Adrenal gland (tissue), 5 donors: ENCODE measurements around the gene PERCC1.

ENCODE experiments used
- CTCF ChIP-seq, 6 experiments: fragments of 450-650 bp in 4 of 6; fragments of 200-600 bp in 2 of 6; sonication (generic) in 1 of 6; IDR thresholded peaks; 1 replicate in 5 of 6; 2 replicates in 1 of 6; pipeline versions ENCODE4 v1.5.1 to v1.8.0; 2016 to 2021; ENCODE audit warnings: antibody characterized with exemption in 6 of 6, mild to moderate bottlenecking in 2 of 6, moderate library complexity in 1 of 6
- POLR2A ChIP-seq, 2 donors: fragments of 450-650 bp; IDR thresholded peaks; one replicate each; pipeline ENCODE4 v1.6.1; 2017; ENCODE audit warnings: antibody characterized with exemption in 2 of 2, mild to moderate bottlenecking in 2 of 2, moderate library complexity in 1 of 2
- donor health status: DM: no; HTN: no; CAD: no.

GRCh38 chr16:1392826-1393225 is 38.1 kb upstream of the PERCC1 start:
- no peak for TF ChIP-seq CTCF (IDR thresholded peaks at IDR 0.05)
- no peak for TF ChIP-seq POLR2A (IDR thresholded peaks at IDR 0.05)
